ENCODE results near the gene PTPN14. TPM values are rescaled to one million over a fixed set of nuclear protein-coding genes. Genes with fewer than 3 reads are reported as not detected.

Gene PTPN14
- total and polyA plus RNA-seq, 2 experiments from 2014 or later = 18.7 to 70.2 TPM

DNA sequence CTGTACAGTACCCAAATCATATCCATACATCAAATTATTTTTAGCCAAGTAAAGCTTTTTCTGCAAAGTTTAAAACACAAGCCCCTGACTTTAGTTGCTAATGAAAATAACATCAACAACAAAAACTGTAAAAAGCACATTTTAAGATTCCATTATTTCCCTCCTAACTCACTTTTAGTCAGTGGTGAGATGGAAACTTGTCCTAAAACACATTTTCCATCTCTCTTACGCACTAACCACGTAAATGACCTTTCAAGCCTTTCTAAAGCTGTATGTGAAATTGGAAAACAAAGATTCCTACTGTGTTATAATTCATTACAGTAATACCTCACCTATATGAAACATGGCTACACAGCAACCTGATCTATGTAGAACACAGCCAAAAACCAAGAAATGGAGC, 77.5 kb downstream of the PTPN14 start:
- Histone ChIP-seq H3K27ac (ENCODE audit: low read depth) (peak overlapping the region; percentile 0; the same call in 1 of the 2 replicates), H3K4me2 (peak overlapping the region; percentile 33; the same call in 1 of the 2 replicates), H4K20me1 (replicated peaks; ENCODE audit: insufficient read depth) (no peaks in the 10 kb centered on the region; the same call in none of the 2 replicates), H3K36me3 (ENCODE audit: insufficient read depth) (no peaks in the 10 kb centered on the region), H2AFZ (no peak overlapping the region), H3K9me2 (ENCODE audit: insufficient read depth) (no peaks in the 10 kb centered on the region), H3F3A (replicated peaks; ENCODE audit: low read depth) (no peaks in the 10 kb centered on the region), H3K27me3 (ENCODE audit: insufficient read depth) (no peaks in the 10 kb centered on the region), H3K4me1 (ENCODE audit: insufficient read depth) (peaks cover 70% of the 10 kb centered on the region), H3K4me3 (no peak overlapping the region), H3K79me2 (replicated peaks; ENCODE audit: insufficient read depth) (peaks cover 96% of the 10 kb centered on the region)
- Mint-ChIP-seq H3K9me3 (no peaks in the 10 kb centered on the region), H3K4me1 (peaks cover 59% of the 10 kb centered on the region), H3K27me3 (ENCODE audit: insufficient read depth, low read depth, poor library complexity) (peaks cover 3% of the 10 kb centered on the region), H3K27ac (peak overlapping the region; percentile 15; the same call in 1 of the 2 replicates), H3K36me3 (ENCODE audit: low read depth) (no peaks in the 10 kb centered on the region; the same call in 2 of the 3 replicates), H3K4me3 (no peak overlapping the region)
- ATAC-seq (no peak), DNase-seq (ENCODE audit: low spot score) (no peak)
- TF ChIP-seq ZNF331 (CRISPR knock-in tag; IDR thresholded peaks at IDR 0.05; ENCODE audit: low read depth) = no peak

DNA sequence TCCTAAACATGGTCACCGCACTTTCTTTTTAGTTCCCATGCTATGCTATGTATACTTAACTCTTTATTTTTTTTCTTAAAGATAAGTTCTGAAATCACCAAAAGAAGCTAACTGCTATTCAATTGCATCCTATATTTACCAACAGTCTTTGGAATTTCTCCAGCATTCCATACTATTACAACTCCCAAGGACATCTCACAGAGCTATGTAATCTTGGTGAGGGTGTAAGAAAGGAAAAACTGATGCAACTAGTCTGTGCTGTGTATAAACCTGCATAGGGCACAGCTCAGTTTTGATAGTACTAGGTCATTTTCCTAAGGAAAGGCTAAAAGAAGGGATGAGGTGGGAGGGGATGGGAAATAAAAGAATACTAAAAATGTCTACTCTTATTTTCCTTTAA, 78.0 kb downstream of the PTPN14 start:
- H3K4me2 ChIP-seq = 0 out of 2 replicates have a peak overlapping the region, but pooled peaks have one; percentile 33
- H3K27me3 Mint-ChIP-seq (ENCODE audit: insufficient read depth, low read depth, poor library complexity) = peaks cover 3% of the 10 kb centered on the region
- peak overlapping the region; percentile 15; the same call in 1 of the 2 replicates for H3K27ac Mint-ChIP-seq
- peaks cover 70% of the 10 kb centered on the region for H3K4me1 ChIP-seq (ENCODE audit: insufficient read depth)
- H2AFZ ChIP-seq = no peak overlapping the region
- H3K27me3 ChIP-seq (ENCODE audit: insufficient read depth) = no peaks in the 10 kb centered on the region
- H3K79me2 ChIP-seq (replicated peaks; ENCODE audit: insufficient read depth) = peaks cover 96% of the 10 kb centered on the region
- no peak overlapping the region for H3K4me3 ChIP-seq
- no peak overlapping the region for H3K4me3 Mint-ChIP-seq
- peak overlapping the region; percentile 15; the same call in 1 of the 2 replicates for H3K27ac ChIP-seq (ENCODE audit: low read depth)
- no peaks in the 10 kb centered on the region for H3K9me2 ChIP-seq (ENCODE audit: insufficient read depth)
- peaks cover 4% of the 10 kb centered on the region for H4K20me1 ChIP-seq (replicated peaks; ENCODE audit: insufficient read depth)
- no peaks in the 10 kb centered on the region for H3K36me3 ChIP-seq (ENCODE audit: insufficient read depth)
- DNase-seq (ENCODE audit: low spot score) = peak; percentile 45
- H3K36me3 Mint-ChIP-seq (ENCODE audit: low read depth) = no peaks in the 10 kb centered on the region; the same call in 2 of the 3 replicates
- no peaks in the 10 kb centered on the region; the same call in 2 of the 3 replicates for H3K9me3 Mint-ChIP-seq
- no peaks in the 10 kb centered on the region for H3F3A ChIP-seq (replicated peaks; ENCODE audit: low read depth)
- H3K4me1 Mint-ChIP-seq = peaks cover 59% of the 10 kb centered on the region
- peak; percentile 43 for ATAC-seq
- no peak for TF ChIP-seq JUNB (IDR thresholded peaks at IDR 0.05; ENCODE audit: unreplicated experiment)
- TF ChIP-seq ZNF114 (CRISPR knock-in tag; IDR thresholded peaks at IDR 0.05) = no peak
- TF ChIP-seq EZH2phosphoT487 (IDR thresholded peaks at IDR 0.05; ENCODE audit: unreplicated experiment) = no peak
- TF ChIP-seq STAT1 (IDR thresholded peaks at IDR 0.05; ENCODE audit: unreplicated experiment) = no peak

DNA sequence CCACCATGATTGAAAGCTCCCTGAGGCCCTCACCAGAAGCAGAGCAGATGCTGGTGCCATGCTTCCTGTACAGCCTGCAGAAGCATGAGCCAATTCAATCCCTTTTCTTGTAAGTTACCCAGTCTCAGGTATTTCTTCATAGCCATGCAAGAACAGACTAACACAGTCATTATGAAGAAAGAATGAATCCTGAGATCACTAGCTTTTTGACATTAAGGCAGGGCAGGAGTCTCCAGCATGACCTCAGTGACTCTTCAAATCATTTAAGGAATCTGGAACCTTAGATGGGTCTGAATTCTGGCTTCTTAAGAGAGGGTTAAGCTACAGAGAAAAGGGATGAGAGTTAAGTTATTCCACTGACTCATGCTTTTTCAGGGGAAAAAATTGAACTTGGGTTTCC, 79.0 kb downstream of the PTPN14 start:
- Mint-ChIP-seq H3K36me3 (ENCODE audit: low read depth) (no peaks in the 10 kb centered on the region; the same call in 2 of the 3 replicates), H3K4me1 (peaks cover 57% of the 10 kb centered on the region), H3K9me3 (no peaks in the 10 kb centered on the region; the same call in 2 of the 3 replicates), H3K27ac (no peak overlapping the region), H3K4me3 (no peak overlapping the region), H3K27me3 (ENCODE audit: insufficient read depth, low read depth, poor library complexity) (peaks cover 3% of the 10 kb centered on the region)
- peaks cover 66% of the 10 kb centered on the region for H3K4me1 ChIP-seq (ENCODE audit: insufficient read depth)
- H4K20me1 ChIP-seq (replicated peaks; ENCODE audit: insufficient read depth) = peaks cover 6% of the 10 kb centered on the region
- H3K27ac ChIP-seq (ENCODE audit: low read depth) = peak overlapping the region; percentile 17; the same call in 1 of the 2 replicates
- H3F3A ChIP-seq (replicated peaks; ENCODE audit: low read depth) = no peaks in the 10 kb centered on the region
- H3K79me2 ChIP-seq (replicated peaks; ENCODE audit: insufficient read depth) = peaks cover 96% of the 10 kb centered on the region
- no peak overlapping the region for H3K4me2 ChIP-seq
- no peak for ATAC-seq
- H3K27me3 ChIP-seq (ENCODE audit: insufficient read depth) = no peaks in the 10 kb centered on the region
- no peak overlapping the region for H2AFZ ChIP-seq
- H3K4me3 ChIP-seq = no peak overlapping the region
- no peak for DNase-seq (ENCODE audit: low spot score)
- no peaks in the 10 kb centered on the region for H3K36me3 ChIP-seq (ENCODE audit: insufficient read depth)
- H3K9me2 ChIP-seq (ENCODE audit: insufficient read depth) = no peaks in the 10 kb centered on the region
- TF ChIP-seq EZH2 (IDR thresholded peaks at IDR 0.05; ENCODE audit: low read depth, unreplicated experiment) = no peak
- no peak for TF ChIP-seq NANOG (IDR thresholded peaks at IDR 0.05; ENCODE audit: borderline replicate concordance)
- TF ChIP-seq STAT1 (IDR thresholded peaks at IDR 0.05; ENCODE audit: unreplicated experiment) = no peak
- no peak for TF ChIP-seq ZNF331 (CRISPR knock-in tag; IDR thresholded peaks at IDR 0.05; ENCODE audit: low read depth)
- TF ChIP-seq POLR2AphosphoS5 (IDR thresholded peaks at IDR 0.05; ENCODE audit: low read depth) = no peak
- TF ChIP-seq, protein P1, sequence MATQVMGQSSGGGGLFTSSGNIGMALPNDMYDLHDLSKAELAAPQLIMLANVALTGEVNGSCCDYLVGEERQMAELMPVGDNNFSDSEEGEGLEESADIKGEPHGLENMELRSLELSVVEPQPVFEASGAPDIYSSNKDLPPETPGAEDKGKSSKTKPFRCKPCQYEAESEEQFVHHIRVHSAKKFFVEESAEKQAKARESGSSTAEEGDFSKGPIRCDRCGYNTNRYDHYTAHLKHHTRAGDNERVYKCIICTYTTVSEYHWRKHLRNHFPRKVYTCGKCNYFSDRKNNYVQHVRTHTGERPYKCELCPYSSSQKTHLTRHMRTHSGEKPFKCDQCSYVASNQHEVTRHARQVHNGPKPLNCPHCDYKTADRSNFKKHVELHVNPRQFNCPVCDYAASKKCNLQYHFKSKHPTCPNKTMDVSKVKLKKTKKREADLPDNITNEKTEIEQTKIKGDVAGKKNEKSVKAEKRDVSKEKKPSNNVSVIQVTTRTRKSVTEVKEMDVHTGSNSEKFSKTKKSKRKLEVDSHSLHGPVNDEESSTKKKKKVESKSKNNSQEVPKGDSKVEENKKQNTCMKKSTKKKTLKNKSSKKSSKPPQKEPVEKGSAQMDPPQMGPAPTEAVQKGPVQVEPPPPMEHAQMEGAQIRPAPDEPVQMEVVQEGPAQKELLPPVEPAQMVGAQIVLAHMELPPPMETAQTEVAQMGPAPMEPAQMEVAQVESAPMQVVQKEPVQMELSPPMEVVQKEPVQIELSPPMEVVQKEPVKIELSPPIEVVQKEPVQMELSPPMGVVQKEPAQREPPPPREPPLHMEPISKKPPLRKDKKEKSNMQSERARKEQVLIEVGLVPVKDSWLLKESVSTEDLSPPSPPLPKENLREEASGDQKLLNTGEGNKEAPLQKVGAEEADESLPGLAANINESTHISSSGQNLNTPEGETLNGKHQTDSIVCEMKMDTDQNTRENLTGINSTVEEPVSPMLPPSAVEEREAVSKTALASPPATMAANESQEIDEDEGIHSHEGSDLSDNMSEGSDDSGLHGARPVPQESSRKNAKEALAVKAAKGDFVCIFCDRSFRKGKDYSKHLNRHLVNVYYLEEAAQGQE (IDR thresholded peaks at IDR 0.05; ENCODE audit: unreplicated experiment) = no peak

Measured in GM23338 (cell line).